Subcutaneous abdominal adipose tissue (tissue), 5 donors: ENCODE results near the gene NDUFB3.
"Not testable (repeated sequence)": the region's sequence is repeated elsewhere in the genome, so short reads cannot be mapped to it uniquely, and the experiment has no call there.

Experiments
- H3K27ac ChIP-seq: one replicate; pipeline ENCODE4 v1.7.0; 2013; ENCODE audit warnings: low read depth, mild to moderate bottlenecking, inconsistent platforms, low read length, moderate library complexity
- H3K27me3 ChIP-seq, 5 donors: one replicate each; pipeline ENCODE4 v1.7.0; 2013; ENCODE audit warnings: low read length in 5 of 5, inconsistent platforms in 1 of 5; ENCODE audit not compliant: control insufficient read depth in 5 of 5, insufficient read depth in 4 of 5
- H3K36me3 ChIP-seq, 5 donors: one replicate each; pipeline ENCODE4 v1.7.0; 2013; ENCODE audit warnings: low read length in 5 of 5; ENCODE audit not compliant: control insufficient read depth in 5 of 5, insufficient read depth in 5 of 5
- H3K4me1 ChIP-seq, 5 donors: one replicate each; pipeline ENCODE4 v1.7.0; 2013; ENCODE audit warnings: low read length in 5 of 5, mild to moderate bottlenecking in 3 of 5, moderate library complexity in 1 of 5; ENCODE audit not compliant: control insufficient read depth in 5 of 5, insufficient read depth in 5 of 5
- H3K4me3 ChIP-seq, 5 donors: one replicate each; pipeline ENCODE4 v1.7.0; 2013; ENCODE audit warnings: low read length in 5 of 5, low read depth in 1 of 5
- H3K9ac ChIP-seq, 5 donors: one replicate each; pipeline ENCODE4 v1.7.0; 2013; ENCODE audit warnings: low read length in 5 of 5, mild to moderate bottlenecking in 4 of 5, moderate library complexity in 3 of 5
- H3K9me3 ChIP-seq, 5 donors: one replicate each; pipeline ENCODE4 v1.7.0; 2013; ENCODE audit warnings: low read length in 5 of 5; ENCODE audit not compliant: control insufficient read depth in 5 of 5
- donor health status: healthy.
- donor health status: healthy.
- donor health status: healthy.
- donor health status: healthy.
- donor health status: healthy.

The NDUFB3 gene

GRCh38 chr2:201057087-201057521 is 14.7 kb upstream of the NDUFB3 start:
- Histone ChIP-seq H3K27me3 (no peaks in the 10 kb centered on the region), H3K4me3 (no peak overlapping the region), H3K27ac (no peak overlapping the region), H3K4me1 (peaks cover 1 to 23% (median 13%) of the 10 kb centered on the region in 5 donors), H3K9ac (no peak overlapping the region), H3K9me3 (no peaks in the 10 kb centered on the region), H3K36me3 (peaks cover 2 to 12% (median 6%) of the 10 kb centered on the region in 5 donors)

GRCh38 chr2:201057715-201058248 is 14.0 kb upstream of the NDUFB3 start:
- Histone ChIP-seq H3K27me3 (no peaks in the 10 kb centered on the region), H3K4me3 (no peak overlapping the region), H3K27ac (no peak overlapping the region), H3K9me3 (no peaks in the 10 kb centered on the region), H3K36me3 (peaks cover 0 to 12% (median 6%) of the 10 kb centered on the region in 5 donors), H3K4me1 (peaks cover 1 to 23% (median 13%) of the 10 kb centered on the region in 5 donors), H3K9ac (no peak overlapping the region)

GRCh38 chr2:201058914-201059313 is 12.9 kb upstream of the NDUFB3 start:
- no peak overlapping the region for H3K27ac ChIP-seq
- H3K9me3 ChIP-seq, result no peaks in the 10 kb centered on the region
- peaks cover 0 to 10% (median 5%) of the 10 kb centered on the region in 5 donors for H3K36me3 ChIP-seq
- no peak overlapping the region for H3K4me3 ChIP-seq
- peaks cover 1 to 23% (median 13%) of the 10 kb centered on the region in 5 donors for H3K4me1 ChIP-seq
- peak overlapping the region in 1 of 5 donors; percentile 23 for H3K9ac ChIP-seq
- no peaks in the 10 kb centered on the region for H3K27me3 ChIP-seq

GRCh38 chr2:201059961-201060755 is 11.6 kb upstream of the NDUFB3 start:
- no peak overlapping the region for H3K4me3 ChIP-seq
- H3K27ac ChIP-seq, result no peak overlapping the region
- H3K9me3 ChIP-seq, result no peaks in the 10 kb centered on the region
- peaks cover 0 to 10% (median 4%) of the 10 kb centered on the region in 5 donors for H3K36me3 ChIP-seq
- H3K4me1 ChIP-seq, result peaks cover 1 to 23% (median 13%) of the 10 kb centered on the region in 5 donors
- H3K9ac ChIP-seq, result no peak overlapping the region
- no peaks in the 10 kb centered on the region for H3K27me3 ChIP-seq

- H3K4me3 ChIP-seq, H3K9ac ChIP-seq, H3K27ac ChIP-seq, H3K27me3 ChIP-seq, H3K9me3 ChIP-seq: not testable (repeated sequence)
- peaks cover 0 to 18% (median 14%) of the 10 kb centered on the region in 5 donors for H3K4me1 ChIP-seq
- peaks cover 0 to 10% (median 6%) of the 10 kb centered on the region in 5 donors for H3K36me3 ChIP-seq
Measured at GRCh38 chr2:201063516-201063915, 8.3 kb upstream of the NDUFB3 start.

- H3K4me1 ChIP-seq, result peaks cover 0 to 25% (median 22%) of the 10 kb centered on the region in 5 donors
- H3K27me3 ChIP-seq, result no peaks in the 10 kb centered on the region
- H3K27ac ChIP-seq, result no peak overlapping the region
- H3K36me3 ChIP-seq, result peaks cover 0 to 6% (median 4%) of the 10 kb centered on the region in 5 donors
- H3K9ac ChIP-seq, result no peak overlapping the region
- no peak overlapping the region for H3K4me3 ChIP-seq
- H3K9me3 ChIP-seq, result no peaks in the 10 kb centered on the region
Measured at GRCh38 chr2:201064797-201065329, 6.9 kb upstream of the NDUFB3 start.

GRCh38 chr2:201070948-201071478 is 788 bp upstream of the NDUFB3 start:
- H3K27ac ChIP-seq, result peak overlapping the region; percentile 98
- peaks cover 0 to 2% (median 0%) of the 10 kb centered on the region in 5 donors for H3K36me3 ChIP-seq
- peaks cover 3 to 50% (median 47%) of the 10 kb centered on the region in 5 donors for H3K4me1 ChIP-seq
- H3K9ac ChIP-seq, result peak overlapping the region; percentile 89 to 98 (median 98)
- no peaks in the 10 kb centered on the region for H3K9me3 ChIP-seq
- peak overlapping the region; percentile 93 to 99 (median 98) for H3K4me3 ChIP-seq
- no peaks in the 10 kb centered on the region for H3K27me3 ChIP-seq

- H3K27ac ChIP-seq, result peak overlapping the region; percentile 98
- peak overlapping the region; percentile 93 to 99 (median 98) for H3K4me3 ChIP-seq
- H3K9ac ChIP-seq, result peak overlapping the region; percentile 82 to 98 (median 98)
- H3K4me1 ChIP-seq, result peaks cover 3 to 50% (median 44%) of the 10 kb centered on the region in 5 donors
- no peaks in the 10 kb centered on the region for H3K27me3 ChIP-seq
- no peaks in the 10 kb centered on the region for H3K9me3 ChIP-seq
- peaks cover 0 to 2% (median 0%) of the 10 kb centered on the region in 5 donors for H3K36me3 ChIP-seq
Measured at GRCh38 chr2:201072201-201072530, 365 bp downstream of the NDUFB3 start.

GRCh38 chr2:201073071-201073470 is 1.3 kb downstream of the NDUFB3 start:
- H3K27ac ChIP-seq, result no peak overlapping the region
- H3K9ac ChIP-seq, result no peak overlapping the region
- H3K4me1 ChIP-seq, result peaks cover 3 to 45% (median 38%) of the 10 kb centered on the region in 5 donors
- no peaks in the 10 kb centered on the region for H3K9me3 ChIP-seq
- H3K4me3 ChIP-seq, result no peak overlapping the region
- peaks cover 0 to 2% (median 0%) of the 10 kb centered on the region in 5 donors for H3K36me3 ChIP-seq
- no peaks in the 10 kb centered on the region for H3K27me3 ChIP-seq

- peaks cover 0 to 11% (median 5%) of the 10 kb centered on the region in 5 donors for H3K36me3 ChIP-seq
- no peak overlapping the region for H3K27ac ChIP-seq
- no peaks in the 10 kb centered on the region for H3K9me3 ChIP-seq
- no peak overlapping the region for H3K4me3 ChIP-seq
- peaks cover 3 to 26% (median 22%) of the 10 kb centered on the region in 5 donors for H3K4me1 ChIP-seq
- no peak overlapping the region for H3K9ac ChIP-seq
- H3K27me3 ChIP-seq, result no peaks in the 10 kb centered on the region
Measured at GRCh38 chr2:201074996-201075395, 3.2 kb downstream of the NDUFB3 start.
